Activated naive CD4-positive, alpha-beta T cell treated with anti-CD3 and anti-CD28 coated beads for 36 hours (primary cell): ENCODE measurements around the gene RPL5. TPM values are rescaled to one million over a fixed set of nuclear protein-coding genes. Genes with fewer than 3 reads are reported as not detected.

Experiments
- CTCF ChIA-PET: fragments of 350-600 bp; sonication (Branson Sonifier 250); formaldehyde crosslinking; loops from one replicate; lab custom pipeline; 2021; ENCODE audit warnings: antibody characterized with exemption; lab: Charles Lee
- DNase-seq: peaks from one replicate; pipeline ENCODE4 v3.0.0-alpha.2; 2020
- H3K27ac Mint-ChIP-seq: one replicate; pipeline ENCODE4 v1.8.0; 2021; ENCODE audit warnings: mild to moderate bottlenecking, mixed read lengths
- H3K27me3 Mint-ChIP-seq: one replicate; pipeline ENCODE4 v1.8.0; 2021; ENCODE audit warnings: low read depth, mixed read lengths
- H3K36me3 Mint-ChIP-seq: one replicate; pipeline ENCODE4 v1.8.0; 2021; ENCODE audit warnings: low read depth, mixed read lengths
- H3K4me1 Mint-ChIP-seq: one replicate; pipeline ENCODE4 v1.8.0; 2021; ENCODE audit warnings: low read depth, mixed read lengths
- H3K4me3 Mint-ChIP-seq: one replicate; pipeline ENCODE4 v1.8.0; 2021; ENCODE audit warnings: mild to moderate bottlenecking, moderate library complexity, mixed read lengths
- H3K9me3 Mint-ChIP-seq: one replicate; pipeline ENCODE4 v1.8.0; 2021; ENCODE audit warnings: mixed read lengths
- intact Hi-C: fragments of 100-400 bp; cut with micrococcal nuclease; formaldehyde crosslinking; loops from one replicate; pipeline ENCODE4 v1.15.1; 2023
- total RNA-seq, 2 experiments: library from RNA; stranded (reverse); gene quantifications; one replicate each; pipeline ENCODE4 v1.2.3, GENCODE V29; 2021

Gene RPL5
- total RNA-seq, 2 experiments from 2014 or later, result 1,793 to 1,819 TPM

GRCh38 chr1:92858564-92859399, 26.9 kb downstream of the RPL5 start:
- CTCF ChIA-PET, result interaction anchor here (0.5 to 7.9 kb wide), 53 partner anchors 10 to 864 kb away, joined by 3 to 136 read pairs (median 4); partner anchors contain the start of genes DIPK1A and RPL5
- intact Hi-C loops, result loop anchor here (1.0 to 5.0 kb wide), 8 partner anchors 26 to 319 kb away; partner anchors contain the start of gene RPL5
- peak overlapping the region; percentile 63 for H3K4me3 Mint-ChIP-seq

GRCh38 chr1:92859400-92860039, 27.7 kb downstream of the RPL5 start:
- no peaks in the 10 kb centered on the region for H3K27me3 Mint-ChIP-seq
- CTCF ChIA-PET, result interaction anchor here (0.5 to 7.9 kb wide), 44 partner anchors 9 to 250 kb away, joined by 3 to 136 read pairs (median 4); partner anchors contain the start of gene DIPK1A
- peak overlapping the region; percentile 63 for H3K4me3 Mint-ChIP-seq
- DNase-seq, result no peak
- peak overlapping the region; percentile 60 for H3K27ac Mint-ChIP-seq
- peaks cover 14% of the 10 kb centered on the region for H3K4me1 Mint-ChIP-seq
- H3K36me3 Mint-ChIP-seq, result peaks cover 3% of the 10 kb centered on the region
- no peaks in the 10 kb centered on the region for H3K9me3 Mint-ChIP-seq
- intact Hi-C loops, result loop anchor here (1.0 to 5.0 kb wide), 8 partner anchors 27 to 318 kb away; partner anchors contain the start of gene RPL5

More at GRCh38 chr1:92858564-92859399, 26.9 kb downstream of the RPL5 start:
- Mint-ChIP-seq H3K4me1 (peaks cover 19% of the 10 kb centered on the region), H3K27me3 (no peaks in the 10 kb centered on the region), H3K36me3 (peaks cover 3% of the 10 kb centered on the region), H3K9me3 (no peaks in the 10 kb centered on the region), H3K27ac (peak overlapping the region; percentile 60)
- DNase-seq, result peak; percentile 74

- H3K4me1 Mint-ChIP-seq, result peaks cover 12% of the 10 kb centered on the region
- CTCF ChIA-PET, result interaction anchor here (1.1 to 7.9 kb wide), 3 partner anchors 98 to 138 kb away, joined by 3 to 136 read pairs (median 5); no protein-coding TSS in a partner anchor
- no peaks in the 10 kb centered on the region for H3K9me3 Mint-ChIP-seq
- H3K36me3 Mint-ChIP-seq, result no peaks in the 10 kb centered on the region
- intact Hi-C loops, result no loop called here
- no peak overlapping the region for H3K4me3 Mint-ChIP-seq
- no peak overlapping the region for H3K27ac Mint-ChIP-seq
- DNase-seq, result no peak
- no peaks in the 10 kb centered on the region for H3K27me3 Mint-ChIP-seq
These were observed 30.8 kb downstream of the RPL5 start for GRCh38 chr1:92862605-92863004.

- H3K36me3 Mint-ChIP-seq, result no peaks in the 10 kb centered on the region
- no peak overlapping the region for H3K27ac Mint-ChIP-seq
- H3K4me3 Mint-ChIP-seq, result no peak overlapping the region
- H3K4me1 Mint-ChIP-seq, result peaks cover 5% of the 10 kb centered on the region
- CTCF ChIA-PET, result interaction anchor here (0.5 to 7.9 kb wide), 4 partner anchors 13 to 129 kb away, joined by 3 to 136 read pairs (median 5); no protein-coding TSS in a partner anchor
- H3K9me3 Mint-ChIP-seq, result no peaks in the 10 kb centered on the region
- no peaks in the 10 kb centered on the region for H3K27me3 Mint-ChIP-seq
- DNase-seq, result no peak
- intact Hi-C loops, result no loop called here
These were observed 32.3 kb downstream of the RPL5 start for GRCh38 chr1:92864131-92864530.

- Mint-ChIP-seq H3K27me3 (no peaks in the 10 kb centered on the region), H3K4me1 (peaks cover 13% of the 10 kb centered on the region), H3K4me3 (no peak overlapping the region), H3K36me3 (peaks cover 10% of the 10 kb centered on the region), H3K9me3 (peaks cover 2% of the 10 kb centered on the region), H3K27ac (no peak overlapping the region)
- intact Hi-C loops, result no loop called here
- DNase-seq, result no peak
- CTCF ChIA-PET, result interaction anchor here (2.6 to 3.6 kb wide), 3 partner anchors 11 to 123 kb away, joined by 9 to 17 read pairs (median 13); partner anchors contain the start of gene DIPK1A
These were observed 38.8 kb downstream of the RPL5 start for GRCh38 chr1:92870591-92870990.

GRCh38 chr1:92872719-92873118, 40.9 kb downstream of the RPL5 start:
- H3K27ac Mint-ChIP-seq, result no peak overlapping the region
- intact Hi-C loops, result no loop called here
- DNase-seq, result no peak
- peaks cover 10% of the 10 kb centered on the region for H3K36me3 Mint-ChIP-seq
- peaks cover 21% of the 10 kb centered on the region for H3K4me1 Mint-ChIP-seq
- no peaks in the 10 kb centered on the region for H3K27me3 Mint-ChIP-seq
- H3K4me3 Mint-ChIP-seq, result no peak overlapping the region
- CTCF ChIA-PET, result interaction anchor here (1.3 kb wide), 1 partner anchor 14 kb away, joined by 5 read pairs; no protein-coding TSS in a partner anchor
- peaks cover 2% of the 10 kb centered on the region for H3K9me3 Mint-ChIP-seq

GRCh38 chr1:92874987-92875386, 43.1 kb downstream of the RPL5 start:
- Mint-ChIP-seq H3K4me3 (no peak overlapping the region), H3K4me1 (peaks cover 33% of the 10 kb centered on the region), H3K27ac (no peak overlapping the region), H3K9me3 (peaks cover 2% of the 10 kb centered on the region), H3K27me3 (no peaks in the 10 kb centered on the region), H3K36me3 (peaks cover 10% of the 10 kb centered on the region)
- no peak for DNase-seq
- intact Hi-C loops, result loop anchor here (5.0 kb wide), 2 partner anchors 37 to 87 kb away; partner anchors contain the start of gene DIPK1A
- CTCF ChIA-PET, result interaction anchor here (0.9 to 3.1 kb wide), 2 partner anchors 13 to 16 kb away, joined by 3 to 22 read pairs; no protein-coding TSS in a partner anchor

- H3K27ac Mint-ChIP-seq, result no peak overlapping the region
- intact Hi-C loops, result loop anchor here (5.0 kb wide), 2 partner anchors 36 to 86 kb away; partner anchors contain the start of gene DIPK1A
- H3K27me3 Mint-ChIP-seq, result no peaks in the 10 kb centered on the region
These were observed 44.5 kb downstream of the RPL5 start for GRCh38 chr1:92876351-92876750.

GRCh38 chr1:92877081-92877711, 45.4 kb downstream of the RPL5 start:
- Mint-ChIP-seq H3K27me3 (no peaks in the 10 kb centered on the region), H3K4me3 (peak overlapping the region; percentile 58), H3K27ac (no peak overlapping the region), H3K4me1 (peaks cover 23% of the 10 kb centered on the region), H3K36me3 (peaks cover 10% of the 10 kb centered on the region), H3K9me3 (peaks cover 2% of the 10 kb centered on the region)
- intact Hi-C loops, result loop anchor here (5.0 kb wide), 2 partner anchors 35 to 85 kb away; partner anchors contain the start of gene DIPK1A
- DNase-seq, result no peak
- CTCF ChIA-PET, result interaction anchor here (0.9 to 3.1 kb wide), 7 partner anchors 8 to 116 kb away, joined by 3 to 22 read pairs (median 4); no protein-coding TSS in a partner anchor

More at GRCh38 chr1:92876351-92876750, 44.5 kb downstream of the RPL5 start:
- Mint-ChIP-seq H3K36me3 (peaks cover 10% of the 10 kb centered on the region), H3K4me3 (no peak overlapping the region), H3K9me3 (peaks cover 2% of the 10 kb centered on the region), H3K4me1 (peaks cover 23% of the 10 kb centered on the region)
- CTCF ChIA-PET, result interaction anchor here (0.8 to 3.1 kb wide), 5 partner anchors 12 to 117 kb away, joined by 3 to 22 read pairs (median 3); no protein-coding TSS in a partner anchor
- no peak for DNase-seq

- CTCF ChIA-PET, result interaction anchor here (0.7 to 3.1 kb wide), 6 partner anchors 9 to 116 kb away, joined by 3 to 22 read pairs (median 6); partner anchors contain the start of gene DIPK1A
- H3K4me1 Mint-ChIP-seq, result peaks cover 27% of the 10 kb centered on the region
- DNase-seq, result peak; percentile 14
- no peaks in the 10 kb centered on the region for H3K9me3 Mint-ChIP-seq
- peaks cover 6% of the 10 kb centered on the region for H3K36me3 Mint-ChIP-seq
- intact Hi-C loops, result loop anchor here (5.0 kb wide), 2 partner anchors 35 to 85 kb away; partner anchors contain the start of gene DIPK1A
- peak overlapping the region; percentile 58 for H3K4me3 Mint-ChIP-seq
- H3K27ac Mint-ChIP-seq, result peak overlapping the region; percentile 72
- no peaks in the 10 kb centered on the region for H3K27me3 Mint-ChIP-seq
These were observed 46.0 kb downstream of the RPL5 start for GRCh38 chr1:92877792-92878191.

GRCh38 chr1:92879316-92879968, 47.6 kb downstream of the RPL5 start:
- Mint-ChIP-seq H3K4me3 (no peak overlapping the region), H3K27me3 (no peaks in the 10 kb centered on the region), H3K27ac (no peak overlapping the region), H3K4me1 (peaks cover 41% of the 10 kb centered on the region), H3K9me3 (no peaks in the 10 kb centered on the region), H3K36me3 (peaks cover 1% of the 10 kb centered on the region)
- DNase-seq, result no peak
- intact Hi-C loops, result loop anchor here (5.0 kb wide), 2 partner anchors 33 to 83 kb away; partner anchors contain the start of gene DIPK1A
- CTCF ChIA-PET, result interaction anchor here (1.4 kb wide), 1 partner anchor 9 kb away, joined by 3 read pairs; no protein-coding TSS in a partner anchor
